HG03442 (cell line): ENCODE results near the gene SAXO2.
"Not testable (repeated sequence)": the region's sequence is repeated elsewhere in the genome, so short reads cannot be mapped to it uniquely, and the experiment has no call there.

Source experiments
- ATAC-seq: cut with Tn5 transposase; IDR thresholded peaks from one replicate; pipeline ENCODE4 v1.9.1; 2021; ENCODE audit warnings: mild to moderate bottlenecking, moderate library complexity; ENCODE audit not compliant: unreplicated experiment

The SAXO2 gene

DNA sequence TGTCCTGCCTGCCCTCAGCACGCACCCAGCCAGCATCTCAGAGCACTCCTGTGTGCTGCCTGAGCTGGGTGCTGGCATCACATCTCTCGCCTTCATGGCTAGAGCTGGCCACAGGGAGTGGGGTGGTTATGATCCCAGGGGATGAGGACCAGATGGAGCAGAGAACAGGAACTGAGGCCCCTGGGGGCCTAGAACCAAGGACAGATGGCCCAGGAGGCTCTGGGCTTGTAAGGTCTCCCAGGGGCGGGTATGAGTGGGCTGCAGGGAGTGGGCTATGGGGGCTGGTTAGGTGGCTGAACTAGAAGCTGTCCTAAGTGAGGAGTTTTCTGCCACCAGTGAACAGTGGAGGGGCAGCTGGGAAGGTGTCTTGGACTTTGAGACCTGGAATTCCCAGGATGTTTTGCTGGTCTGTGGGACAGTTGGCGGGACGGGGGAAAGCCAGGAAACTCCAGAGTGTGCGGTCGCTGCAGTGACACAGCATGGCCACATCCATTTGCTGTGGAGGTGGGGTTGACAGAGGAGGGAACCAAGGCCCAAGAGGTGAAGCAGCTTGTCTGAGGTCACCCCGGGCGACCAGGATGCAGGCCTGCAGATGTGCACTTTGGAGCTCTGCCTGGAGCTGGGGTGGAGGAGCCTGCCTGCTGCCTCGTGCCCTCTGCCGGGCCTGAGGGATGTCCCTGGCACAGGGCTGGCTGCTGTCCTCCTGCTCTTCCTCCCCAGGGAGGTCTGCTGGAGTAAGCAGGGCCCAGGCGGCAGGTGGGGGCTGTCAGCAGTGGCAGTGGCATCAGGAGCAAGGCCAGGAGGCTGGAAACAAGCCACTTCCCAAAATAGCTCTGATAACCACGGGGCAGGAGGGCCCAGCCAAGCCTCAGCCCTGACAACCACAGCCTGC, 70.3 kb downstream of the SAXO2 start:
- not testable (repeated sequence) for ATAC-seq

DNA sequence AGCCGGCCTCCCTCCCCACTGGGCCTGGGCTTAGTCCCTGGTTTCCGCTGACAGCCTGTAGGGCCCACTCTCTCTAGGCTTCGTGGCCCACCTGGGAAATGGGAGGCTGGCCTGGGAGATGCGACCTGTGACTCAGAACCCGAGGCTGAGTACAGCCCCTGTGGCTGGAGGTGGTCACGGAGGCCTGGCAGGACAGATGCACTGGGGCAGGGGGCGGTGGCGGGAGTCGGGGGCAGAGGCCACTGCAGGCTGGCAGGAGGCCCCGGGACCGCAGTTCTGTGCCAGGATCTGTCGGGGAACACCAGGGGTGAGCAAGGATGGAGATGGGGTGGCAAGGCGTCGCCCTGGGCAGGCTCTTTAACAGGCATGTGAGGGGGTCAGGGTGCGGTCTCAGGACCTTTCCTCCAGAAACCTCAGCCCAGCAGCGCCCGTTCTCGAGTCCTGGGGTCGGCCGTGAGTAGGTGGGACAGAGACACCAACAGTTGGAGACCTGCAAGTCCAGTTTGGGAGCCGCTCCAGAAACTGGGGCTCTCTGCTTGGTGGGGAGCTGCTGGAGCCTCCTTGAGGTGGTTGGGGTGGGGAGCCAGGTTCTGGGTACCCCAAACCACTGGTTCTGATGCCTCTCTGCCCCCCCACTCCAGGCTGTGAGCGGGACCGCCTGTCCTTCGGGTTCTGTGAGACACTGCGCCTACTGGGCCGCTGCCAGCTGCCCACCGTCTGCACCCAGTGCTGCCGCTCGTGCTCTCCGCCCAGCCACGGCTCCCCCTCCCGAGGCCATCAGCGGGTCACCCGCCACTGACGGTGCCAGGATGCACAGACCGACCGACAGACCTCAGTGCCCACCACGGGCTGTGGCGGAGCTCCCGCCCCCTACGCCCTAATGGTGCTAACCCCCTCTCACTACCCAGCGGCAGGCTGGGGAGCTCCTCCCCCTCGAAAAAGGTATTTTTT, 71.3 kb downstream of the SAXO2 start:
- not testable (repeated sequence) for ATAC-seq
